ENCODE measurements around the gene VPS37C.
"Not testable (repeated sequence)": the region's sequence is repeated elsewhere in the genome, so short reads cannot be mapped to it uniquely, and the experiment has no call there.

Gene VPS37C

GRCh38 chr11:61161190-61162091 is at the start of gene VPS37C:
Gene VPS37C (minus strand): TSS chr11:61161426. CDS start chr11:61138829, 22,597 bp downstream.
- DNase-seq, result peak; percentile 66

- DNase-seq, result not testable (repeated sequence)
These were observed 49.4 kb upstream of the VPS37C start for GRCh38 chr11:61210629-61211028.

DNA sequence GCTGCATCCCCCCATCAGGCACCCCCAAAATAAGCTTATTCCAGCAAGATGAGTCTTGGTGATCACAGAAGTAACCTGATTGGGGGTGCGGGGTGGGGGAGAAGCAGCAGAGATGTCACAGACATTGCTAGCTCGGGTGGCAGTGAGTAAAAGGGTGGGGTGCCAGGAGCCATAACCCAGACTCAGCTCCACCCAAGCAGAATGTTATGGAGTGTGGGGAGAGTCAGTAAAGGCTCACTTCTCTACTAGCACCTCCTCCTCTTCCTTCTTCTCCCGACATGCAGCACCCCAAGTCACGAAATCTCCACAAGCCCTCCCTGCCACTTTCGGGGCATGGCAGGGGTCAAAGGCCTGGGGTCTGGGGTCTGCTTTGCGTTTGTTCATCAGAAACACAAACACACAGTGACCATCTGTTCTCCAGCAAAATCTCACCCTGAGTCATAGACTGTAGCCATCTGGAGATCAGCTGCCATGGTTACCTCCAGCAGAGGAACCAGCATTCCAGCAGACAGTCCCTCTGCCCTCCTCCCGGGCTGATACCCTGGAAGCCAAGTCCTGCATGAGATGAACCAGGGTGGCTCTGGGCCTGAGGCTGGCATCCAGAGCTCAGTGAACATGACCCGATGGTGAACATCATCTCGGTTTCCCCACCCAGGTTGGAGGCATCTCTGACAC is 46.5 kb upstream of the VPS37C start:
- DNase-seq, result not testable (repeated sequence)

GRCh38 chr11:61204502-61205059 is 43.4 kb upstream of the VPS37C start:
- DNase-seq, result not testable (repeated sequence)

- DNase-seq, result not testable (repeated sequence)
These were observed 42.6 kb upstream of the VPS37C start for GRCh38 chr11:61203873-61204272.

GRCh38 chr11:61202950-61203746 is 41.9 kb upstream of the VPS37C start, which contains the start of gene PGA3:
Gene PGA3 (plus strand): TSS chr11:61203515. CDS start chr11:61203565, 50 bp downstream.
- DNase-seq, result not testable (repeated sequence)

DNA sequence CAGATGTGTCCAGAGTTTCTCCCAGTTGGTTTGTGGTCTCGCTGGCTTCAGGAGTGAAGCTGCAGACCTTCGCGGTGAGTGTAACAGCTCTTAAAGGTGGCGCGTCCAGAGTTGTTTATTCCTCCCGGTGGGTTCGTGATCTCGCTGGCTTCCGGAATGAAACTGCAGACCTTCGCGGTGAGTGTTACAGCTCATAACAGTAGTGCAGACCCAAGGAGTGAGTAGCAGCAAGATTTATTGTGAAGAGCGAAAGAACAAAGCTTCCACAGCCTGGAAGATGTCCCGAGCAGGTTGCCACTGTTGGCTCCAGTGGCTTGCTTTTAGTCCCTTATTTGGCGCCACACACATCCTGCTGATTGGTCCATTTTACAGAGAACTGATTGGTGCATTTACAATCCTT is 40.2 kb upstream of the VPS37C start:
- no peak for DNase-seq

DNA sequence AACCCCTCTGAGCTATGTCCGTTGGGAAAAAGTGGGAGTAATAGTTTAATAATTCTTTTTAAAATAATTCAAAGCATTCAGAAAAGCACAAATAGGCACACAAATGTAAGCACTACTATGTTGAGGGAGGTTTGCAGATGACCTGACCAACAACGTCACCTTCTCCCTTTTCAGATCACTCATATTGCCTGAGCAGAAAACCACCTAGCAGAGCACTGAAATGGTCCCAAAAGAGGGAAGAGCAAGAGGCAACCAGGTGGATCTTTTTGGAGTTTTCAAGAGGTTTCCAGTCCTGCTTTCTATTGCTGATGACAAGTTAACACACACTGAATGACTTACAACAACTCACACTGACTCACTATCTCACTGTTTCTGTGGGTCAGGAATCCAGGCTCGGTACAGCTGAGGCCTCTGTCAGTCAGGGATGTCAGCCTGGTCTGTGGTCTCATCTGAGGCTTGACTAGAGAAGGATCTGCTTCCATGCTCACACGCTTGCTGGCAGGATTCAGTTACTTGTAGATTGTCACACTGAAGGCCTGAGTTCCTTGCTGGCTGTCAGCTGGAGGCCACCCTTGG is 37.8 kb upstream of the VPS37C start:
- DNase-seq, result no peak

GRCh38 chr11:61198361-61198760 is 37.1 kb upstream of the VPS37C start:
- DNase-seq, result no peak

DNA sequence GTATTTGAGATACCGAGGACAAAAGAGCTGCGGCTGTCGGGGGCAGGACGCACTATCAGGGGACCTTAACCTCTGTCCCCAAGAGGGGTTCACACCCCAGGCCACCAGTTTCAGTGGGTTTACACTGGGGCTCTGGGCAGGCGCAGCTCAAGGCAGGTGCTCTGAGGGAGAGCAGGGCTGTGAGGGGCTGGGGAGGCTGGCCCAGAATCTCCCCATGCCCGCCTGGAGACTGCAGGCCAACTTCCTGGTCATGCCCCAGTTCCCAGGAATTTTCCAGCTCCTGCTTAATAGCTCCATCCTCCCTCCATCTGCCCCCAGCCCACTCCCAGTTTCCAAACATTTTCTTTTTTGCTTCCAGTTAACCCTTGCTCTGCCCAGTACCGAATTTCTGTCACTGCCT is 34.5 kb upstream of the VPS37C start:
- DNase-seq, result no peak

GRCh38 chr11:61194981-61195695 is 33.9 kb upstream of the VPS37C start:
- no peak for DNase-seq

DNA sequence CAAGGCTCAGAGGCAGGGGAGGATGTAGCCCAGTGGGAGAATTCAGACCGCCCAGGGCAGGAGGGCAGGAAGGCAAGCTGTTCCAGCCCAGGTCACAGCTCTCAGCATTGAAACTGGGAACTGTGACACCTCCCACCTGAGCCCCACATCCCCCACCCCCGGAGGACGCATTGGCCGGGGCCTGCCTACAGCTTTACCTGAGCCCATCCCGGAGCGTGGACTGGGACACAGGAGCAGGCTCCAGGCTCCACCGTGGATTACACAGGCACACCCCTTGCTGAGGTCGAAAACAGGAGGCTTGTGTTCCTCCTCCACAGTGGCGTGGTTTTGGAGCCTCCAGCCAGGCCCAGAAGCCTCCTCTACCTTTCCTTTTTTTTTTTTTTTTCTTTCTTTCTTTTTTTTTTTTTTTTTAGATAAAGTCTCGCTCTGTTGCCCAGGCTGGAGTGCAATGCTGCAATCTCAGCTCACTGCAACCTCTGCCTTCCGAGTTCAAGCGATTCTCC is 33.0 kb upstream of the VPS37C start:
- DNase-seq, result no peak

DNA sequence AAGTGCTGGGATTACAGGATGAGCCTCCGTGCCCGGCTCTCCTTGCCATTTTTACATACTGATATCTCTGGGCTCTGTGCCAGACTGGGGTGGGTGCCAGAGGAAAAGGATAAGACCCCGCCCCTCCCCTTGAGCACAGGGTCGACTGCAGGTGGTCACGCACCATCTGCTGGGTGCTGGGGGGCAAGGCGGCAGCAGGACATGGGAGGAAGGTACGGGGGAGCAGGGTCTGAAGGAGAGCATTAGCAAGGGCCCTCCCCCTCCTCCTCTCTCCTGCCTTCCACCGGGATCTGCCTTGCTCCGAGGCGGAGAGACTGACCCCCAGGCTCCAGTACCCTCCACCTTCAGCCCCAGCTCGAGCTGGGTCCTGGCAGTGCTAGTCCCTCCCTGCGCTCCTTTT is 32.4 kb upstream of the VPS37C start:
- DNase-seq, result peak; percentile 71

DNA sequence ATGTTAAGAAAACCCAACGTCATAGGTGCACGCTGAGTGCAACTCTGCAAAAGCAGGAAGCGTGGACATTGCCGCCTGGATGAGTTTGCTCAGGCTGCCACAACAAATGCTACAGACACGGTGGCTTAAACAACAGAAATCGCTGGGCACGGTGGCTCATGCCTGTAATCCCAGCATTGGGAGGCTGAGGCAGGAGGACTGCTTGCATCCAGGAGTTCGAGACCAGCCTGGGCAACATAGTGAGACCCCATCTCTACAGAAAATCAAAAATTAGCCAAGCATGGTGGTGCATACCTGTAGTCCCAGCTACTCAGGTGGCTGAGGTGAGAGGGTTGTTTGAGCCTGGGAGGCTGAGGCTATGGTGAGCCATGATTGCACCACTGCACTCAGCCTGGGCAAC is 28.7 kb upstream of the VPS37C start:
- no peak for DNase-seq

DNA sequence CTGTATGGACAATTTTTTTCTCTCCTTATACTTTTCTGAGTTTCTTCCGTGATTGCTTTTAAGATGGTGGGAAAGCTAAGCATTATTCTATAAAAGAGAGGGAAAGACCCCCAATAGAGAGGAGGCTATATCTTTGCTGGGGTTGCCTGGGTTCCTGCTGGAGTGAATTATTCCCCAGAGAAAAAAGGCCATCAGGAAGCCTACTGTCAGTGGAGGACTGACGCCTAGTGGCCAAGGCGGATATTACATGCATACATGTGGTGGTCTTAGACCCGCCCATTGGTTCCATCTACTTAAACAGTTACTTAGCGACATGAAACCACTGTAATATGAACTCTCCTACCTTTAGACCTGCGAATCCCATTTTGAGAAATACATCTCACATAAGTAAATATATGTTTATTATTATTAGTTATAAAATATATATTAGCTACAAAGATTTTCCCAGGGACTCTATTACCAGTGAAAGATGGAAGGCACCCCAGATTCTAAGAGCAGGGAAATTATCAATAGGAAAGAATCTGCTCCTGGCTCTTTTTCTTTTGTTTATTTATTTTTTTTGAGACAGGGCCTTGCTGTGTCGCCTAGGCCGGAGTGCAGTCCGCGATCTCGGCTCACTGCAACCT is 26.4 kb upstream of the VPS37C start:
- peak; percentile 23 for DNase-seq

DNA sequence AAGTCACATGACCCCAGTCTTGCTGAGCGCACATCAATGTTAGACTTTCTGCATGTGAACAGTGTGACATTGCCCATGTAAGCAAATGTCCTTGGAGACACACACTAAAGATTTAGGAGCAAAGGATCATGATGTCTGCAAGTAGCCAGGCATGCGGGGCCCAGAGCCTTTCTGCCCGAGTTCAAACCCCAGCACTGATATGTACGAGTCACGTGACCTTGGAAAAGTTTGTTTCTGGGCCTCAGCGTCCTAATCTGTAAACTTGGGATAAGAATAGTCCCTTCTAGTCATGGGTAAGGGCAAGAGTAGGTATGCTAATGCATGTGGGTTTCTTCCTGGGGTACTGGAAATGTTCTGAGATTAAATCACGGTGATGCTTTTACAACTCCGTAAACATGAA is 25.3 kb upstream of the VPS37C start:
- no peak for DNase-seq

DNA sequence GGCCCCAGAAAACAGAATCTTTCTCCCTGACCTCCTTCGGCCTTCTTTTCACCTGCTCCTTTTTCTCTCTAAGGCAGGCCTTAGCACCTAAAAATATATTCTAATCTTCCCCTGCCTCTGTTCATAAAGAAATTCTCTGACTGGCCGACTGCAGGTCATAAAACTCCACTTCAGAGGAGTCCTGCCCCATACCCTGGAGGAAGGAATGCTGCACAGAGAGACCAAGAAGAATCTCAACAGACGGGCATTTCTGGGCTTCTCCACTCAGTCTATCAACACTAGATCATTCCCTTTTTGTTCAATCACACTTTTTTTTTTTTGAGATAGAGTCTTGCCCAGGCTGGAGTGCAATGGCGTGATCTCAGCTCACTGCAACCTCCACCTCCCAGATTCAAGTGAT is 22.4 kb upstream of the VPS37C start:
- no peak for DNase-seq

- DNase-seq, result no peak
These were observed 20.3 kb upstream of the VPS37C start for GRCh38 chr11:61181489-61181888.

DNA sequence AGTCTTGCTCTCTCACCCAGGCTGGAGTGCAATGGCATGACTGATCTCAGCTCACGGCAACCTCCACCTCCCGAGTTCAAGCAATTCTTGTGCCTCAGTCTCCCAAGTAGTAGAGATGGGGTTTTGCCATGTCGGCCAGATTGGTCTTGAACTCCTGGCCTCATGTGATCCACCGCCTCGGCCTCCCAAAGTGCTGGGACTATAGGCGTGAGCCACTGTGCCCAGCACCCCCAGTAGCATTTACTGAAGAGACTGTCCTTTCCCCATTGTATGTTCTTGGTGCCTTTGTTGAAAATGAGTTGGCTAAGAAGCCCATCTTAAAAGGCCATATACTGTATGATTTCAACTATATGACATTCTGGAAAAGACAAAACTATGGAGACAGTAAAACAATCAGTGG is 19.0 kb upstream of the VPS37C start:
- DNase-seq, result not testable (repeated sequence)

- DNase-seq, result no peak
These were observed 15.2 kb upstream of the VPS37C start for GRCh38 chr11:61176446-61176845.

- DNase-seq, result no peak
These were observed 13.7 kb upstream of the VPS37C start for GRCh38 chr11:61174949-61175348.
